Right ventricle myocardium superior (tissue), 1 donor: ENCODE measurements around the gene LMO7. TPM values are rescaled to one million over a fixed set of nuclear protein-coding genes. Genes with fewer than 3 reads are reported as not detected.
A peak's percentile ranks its signal among the peaks of the same experiment; 100 is the strongest.

ENCODE experiments used
- ATAC-seq: fragments of 200-7000 bp; cut with Tn5 transposase; one replicate; pipeline ENCODE4 v1.9.1; 2020; ENCODE audit warnings: mild to moderate bottlenecking; ENCODE audit not compliant: poor library complexity
- DNase-seq: peaks from one replicate; pipeline ENCODE4 v3.0.0-alpha.2; 2020
- intact Hi-C: fragments of 100-400 bp; cut with DNase I; formaldehyde crosslinking; loops from one replicate; pipeline ENCODE4 v1.11.2; 2022
- total RNA-seq: library from RNA; stranded (reverse); fragmentation: NEBNext Ultra II Directional; extraction: Animal tissue kit (Norgen Biotek cat#: 25700); gene quantifications from one replicate; pipeline ENCODE4 v1.2.1, GENCODE V29; 2021
- donor health status: DM: no; HTN: yes; CAD: no; lungs with severe emphysema.

LMO7 gene
- total RNA-seq, 1 donor from 2014 or later: 440 TPM

DNA sequence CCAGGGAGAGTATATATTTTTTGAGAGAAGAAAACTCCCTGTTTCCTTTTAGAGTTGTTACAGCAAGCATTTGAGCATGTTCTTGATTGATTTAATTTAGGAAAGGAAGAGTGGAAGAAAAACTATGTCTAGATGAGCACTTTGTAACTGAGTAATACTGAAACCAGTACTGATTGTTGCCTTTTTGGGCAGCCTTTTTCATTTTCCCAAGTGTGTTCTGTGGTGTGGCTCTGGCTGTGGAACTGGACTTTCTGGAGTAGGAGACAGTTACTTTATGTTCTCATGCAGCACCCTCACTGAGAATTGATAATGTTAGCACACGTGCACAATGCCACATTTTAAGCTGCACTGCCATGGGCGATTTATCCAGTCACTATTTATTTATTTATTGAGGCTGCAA is 211.5 kb downstream of the LMO7 start:
- intact Hi-C loops: no loop called here
- ATAC-seq (no peak), DNase-seq (no peak)

DNA sequence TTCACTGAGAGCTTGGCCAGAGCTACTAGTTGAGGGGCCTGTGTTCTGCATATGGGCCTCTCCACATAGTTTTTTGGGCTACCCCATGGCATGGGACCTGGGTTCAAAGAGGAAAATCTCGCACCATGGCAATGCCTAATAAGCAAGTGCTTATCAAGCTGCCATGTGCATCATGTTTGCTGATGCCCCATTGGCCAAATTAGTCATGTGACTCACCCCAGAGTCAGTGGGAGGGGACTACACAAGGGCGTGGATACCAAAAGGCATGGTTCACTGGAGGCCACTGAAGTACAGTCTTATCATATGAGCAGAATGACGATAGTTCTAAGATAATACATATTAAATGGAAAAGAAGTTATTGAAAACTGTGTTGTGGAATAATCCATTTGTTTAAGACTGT is 214.8 kb downstream of the LMO7 start:
- ATAC-seq (no peak), DNase-seq (no peak)
- intact Hi-C loops: loop anchor here (10.0 kb wide), 1 partner anchor 156 kb away; no protein-coding TSS in a partner anchor

DNA sequence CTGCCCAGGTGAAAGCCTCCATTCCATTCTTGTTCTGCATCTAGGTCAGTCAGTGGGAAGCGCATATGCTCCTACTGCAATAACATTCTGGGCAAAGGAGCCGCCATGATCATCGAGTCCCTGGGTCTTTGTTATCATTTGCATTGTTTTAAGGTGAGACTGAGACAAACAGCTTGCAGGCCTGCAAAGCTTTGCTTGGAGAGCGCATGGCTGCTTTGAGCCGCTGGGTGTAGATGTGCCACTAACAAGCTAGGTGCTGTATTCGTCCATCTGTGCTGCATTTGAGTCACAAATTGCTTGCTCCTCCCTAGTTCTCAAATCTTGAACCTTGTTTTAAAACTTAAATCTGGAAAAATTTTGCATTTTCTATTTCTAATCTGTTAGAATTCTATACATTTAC is 219.1 kb downstream of the LMO7 start:
- ATAC-seq (no peak), DNase-seq (no peak)
- intact Hi-C loops: loop anchor here (10.0 kb wide), 1 partner anchor 160 kb away; no protein-coding TSS in a partner anchor

DNA sequence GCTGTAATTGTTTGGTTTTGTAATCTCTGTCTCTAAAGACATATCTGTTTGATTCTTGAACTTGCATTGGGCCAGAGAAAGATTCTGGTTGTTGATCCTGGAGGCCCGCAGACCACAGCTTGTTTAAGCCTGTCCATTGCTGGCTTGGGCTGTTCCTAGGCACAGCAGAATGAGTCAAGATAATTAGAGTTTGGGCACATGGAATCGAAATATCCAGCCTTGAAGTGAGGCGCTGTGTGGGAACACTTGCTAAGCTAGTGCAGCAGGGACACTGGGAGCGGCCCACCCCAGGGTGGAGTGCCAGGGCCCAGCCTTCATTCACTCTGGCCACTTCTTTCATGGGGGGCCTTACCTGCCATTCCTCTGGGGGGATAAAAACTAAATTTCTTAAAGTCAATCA is 219.7 kb downstream of the LMO7 start:
- ATAC-seq (no peak), DNase-seq (no peak)
- intact Hi-C loops: loop anchor here (10.0 kb wide), 1 partner anchor 161 kb away; no protein-coding TSS in a partner anchor

DNA sequence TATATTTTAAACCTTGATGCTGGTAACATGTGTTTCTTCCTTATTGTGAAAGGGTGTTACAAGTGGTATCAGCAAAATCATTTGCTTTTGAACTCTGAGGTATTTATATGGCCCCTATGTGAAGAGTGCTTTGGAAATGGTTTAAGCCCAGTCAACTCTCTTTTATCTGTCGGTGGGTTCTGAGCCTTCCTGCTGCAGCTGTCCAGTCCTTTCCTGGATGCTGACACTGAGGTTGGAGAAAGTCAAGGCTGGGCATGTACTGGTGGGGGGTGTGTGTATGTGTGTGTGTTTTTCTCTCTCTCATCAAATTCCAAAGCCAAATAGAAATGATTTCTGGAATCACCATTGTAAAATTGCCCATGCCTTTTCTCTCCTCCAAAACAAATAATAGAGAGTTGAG is 221.2 kb downstream of the LMO7 start:
- no peak for ATAC-seq
- DNase-seq: no peak
- intact Hi-C loops: loop anchor here (10.0 kb wide), 1 partner anchor 162 kb away; no protein-coding TSS in a partner anchor

DNA sequence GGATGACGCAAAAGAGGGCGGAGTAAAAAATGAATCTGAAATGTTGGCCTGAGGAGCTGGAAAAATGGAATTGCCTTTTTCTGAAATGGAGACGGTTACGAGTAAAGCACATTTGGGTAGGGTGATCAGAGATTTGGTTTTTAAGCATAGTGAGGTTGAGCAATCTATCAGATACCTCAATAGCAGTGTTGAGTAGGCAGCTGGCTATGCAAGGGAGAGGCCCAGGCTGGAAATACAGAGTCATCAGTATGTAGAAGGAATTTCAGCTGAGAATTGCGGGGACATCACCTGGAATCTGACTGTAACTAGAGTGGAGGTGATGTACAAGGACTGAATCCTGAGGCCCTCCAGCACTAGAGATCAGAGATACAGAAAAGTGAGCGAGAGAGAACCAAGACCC is 224.8 kb downstream of the LMO7 start:
- intact Hi-C loops: no loop called here
- ATAC-seq (peak; percentile 4), DNase-seq (no peak)

DNA sequence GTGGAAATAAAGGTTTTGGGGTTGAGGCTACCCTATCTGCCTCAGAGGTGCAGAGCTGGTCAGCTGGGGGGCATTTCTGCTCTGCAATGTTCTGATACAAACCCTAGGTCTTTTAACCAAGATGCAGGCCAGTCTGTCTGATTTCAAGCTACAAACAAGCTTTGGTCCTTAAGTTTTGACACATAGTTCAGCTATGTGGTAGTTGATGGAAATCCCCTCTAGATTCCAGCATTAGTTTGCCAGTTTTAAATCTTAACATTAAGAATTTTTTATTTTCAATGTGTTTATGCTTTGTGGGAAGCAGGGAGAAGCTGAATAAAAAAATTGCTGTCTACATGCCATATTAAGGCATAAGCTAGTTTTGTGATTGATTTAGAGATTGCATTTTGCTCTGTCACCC is 225.7 kb downstream of the LMO7 start:
- ATAC-seq (no peak), DNase-seq (no peak)
- intact Hi-C loops: no loop called here

DNA sequence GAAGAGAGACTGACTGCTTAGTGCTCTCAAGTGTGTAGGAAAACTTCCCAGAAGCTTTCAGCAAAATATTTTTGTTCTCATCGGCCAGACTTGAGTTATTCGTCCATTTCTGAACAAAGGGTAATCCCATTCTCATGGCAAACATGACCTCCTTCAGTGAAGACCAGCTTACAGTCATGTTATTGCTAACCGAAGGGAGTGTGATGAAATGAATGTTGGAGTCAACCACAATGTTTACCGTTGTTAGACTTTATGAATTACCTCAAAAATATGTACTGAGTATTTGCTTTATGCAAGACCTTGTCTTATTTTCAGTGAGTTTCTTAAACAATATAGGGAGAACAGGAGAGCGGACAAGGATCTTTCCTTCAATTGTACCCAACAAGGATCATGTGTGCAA is 228.6 kb downstream of the LMO7 start:
- intact Hi-C loops: no loop called here
- no peak for ATAC-seq

DNA sequence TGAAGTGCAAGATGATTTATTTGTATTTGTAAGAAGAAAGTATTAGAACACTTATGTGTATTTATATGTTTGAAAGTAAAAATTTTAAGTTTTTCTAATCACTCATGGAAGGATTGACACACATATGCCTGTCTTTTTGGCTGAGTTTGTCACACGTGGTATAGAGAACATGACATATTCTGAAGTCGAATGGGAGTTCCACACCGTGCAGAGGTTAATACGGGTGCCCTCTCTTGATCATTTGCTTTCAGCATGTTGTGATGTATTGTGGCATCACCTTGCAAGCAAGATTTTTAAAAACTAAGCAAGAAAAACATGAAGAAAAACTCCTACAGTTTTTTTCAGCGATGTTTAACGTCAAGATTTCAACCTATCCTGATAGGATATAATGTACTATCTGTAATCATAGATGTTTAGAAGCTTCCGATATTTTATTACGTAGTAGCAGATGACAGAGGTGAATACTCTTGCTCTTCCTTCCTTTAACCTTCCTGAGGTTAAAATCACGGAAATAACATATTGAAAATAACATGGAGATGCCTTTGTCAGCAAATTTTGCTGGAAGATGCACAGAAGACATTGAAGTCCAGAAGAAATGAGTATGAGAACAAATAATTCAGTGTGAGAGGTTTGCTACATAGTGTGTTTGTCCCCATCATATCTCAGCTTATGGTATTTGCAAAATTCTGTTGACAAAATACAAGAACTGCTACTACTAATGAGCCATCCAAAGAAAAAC is 231.4 kb downstream of the LMO7 start:
- no peak for DNase-seq
- intact Hi-C loops: no loop called here
- no peak for ATAC-seq

More for the DNA sequence above, 228.6 kb downstream of the LMO7 start:
- DNase-seq: no peak

DNA sequence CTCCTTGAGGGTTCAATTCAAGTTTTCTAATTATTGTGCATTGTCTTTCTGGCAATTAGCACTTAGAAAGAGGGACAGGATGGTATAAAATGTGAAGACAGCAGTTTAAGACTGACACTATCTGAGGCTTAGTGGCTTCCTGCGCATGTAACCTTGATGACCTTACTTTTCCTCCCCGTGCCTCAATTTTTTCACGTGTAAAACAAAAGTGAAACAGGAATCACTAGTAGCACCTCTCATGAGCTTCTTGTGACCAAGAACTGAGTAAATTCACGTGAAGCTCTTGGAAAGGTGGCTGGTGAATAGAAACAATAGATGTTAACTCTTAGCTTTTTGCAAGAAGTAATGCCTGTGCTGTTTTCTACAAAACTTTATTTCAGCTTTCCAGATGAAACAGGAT is 233.9 kb downstream of the LMO7 start:
- ATAC-seq (no peak), DNase-seq (no peak)
- intact Hi-C loops: loop anchor here (5.0 to 10.0 kb wide), 2 partner anchors 145 to 1032 kb away; no protein-coding TSS in a partner anchor

DNA sequence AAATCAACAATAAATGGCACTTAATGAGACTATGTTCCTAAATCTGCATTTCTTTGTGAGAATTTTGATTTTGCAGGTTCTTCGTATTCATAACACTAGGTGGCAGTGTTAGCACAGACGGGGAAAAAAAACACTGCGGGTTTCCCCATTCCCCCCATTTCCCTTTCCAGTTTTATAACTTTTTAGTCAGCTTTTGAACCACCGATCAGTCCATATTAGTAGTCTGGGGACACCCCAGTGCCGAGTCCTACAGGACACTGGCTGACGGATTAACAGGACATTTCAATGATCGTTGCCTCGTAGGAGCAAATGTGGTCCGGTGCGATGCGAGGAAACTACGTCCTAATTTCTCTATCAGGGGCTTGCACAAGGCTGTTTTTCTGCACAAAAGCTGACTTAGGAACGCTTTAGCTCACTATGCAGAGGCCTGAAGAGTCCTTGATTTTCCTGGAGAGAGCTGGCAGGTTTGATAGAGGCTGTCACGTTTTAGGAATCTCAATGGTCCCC is 234.3 kb downstream of the LMO7 start:
- peak; percentile 44 for ATAC-seq

DNA sequence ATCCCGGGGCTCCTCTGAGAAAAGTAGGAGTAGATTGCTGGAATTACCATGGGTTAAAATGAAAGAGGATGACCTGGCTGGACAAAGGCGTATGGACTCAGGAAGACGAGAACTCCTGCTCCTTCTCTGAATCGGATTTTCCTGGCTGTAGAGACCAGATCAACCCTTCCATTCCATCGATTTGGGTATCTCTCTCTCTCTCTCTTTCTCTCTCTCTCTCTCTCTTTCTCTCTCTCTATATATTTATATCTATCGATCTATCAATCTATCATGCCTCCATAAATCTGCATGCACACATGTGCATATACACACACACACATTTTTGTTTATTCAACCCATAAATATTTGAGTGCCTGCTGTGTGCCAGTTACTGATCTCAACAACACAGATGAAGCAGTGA is 234.9 kb downstream of the LMO7 start:
- intact Hi-C loops: loop anchor here (5.0 to 10.0 kb wide), 2 partner anchors 144 to 1031 kb away; no protein-coding TSS in a partner anchor
- DNase-seq (no peak), ATAC-seq (no peak)

More for the DNA sequence above, 234.3 kb downstream of the LMO7 start:
- intact Hi-C loops: loop anchor here (5.0 to 10.0 kb wide), 2 partner anchors 144 to 1032 kb away; no protein-coding TSS in a partner anchor
- no peak for DNase-seq

DNA sequence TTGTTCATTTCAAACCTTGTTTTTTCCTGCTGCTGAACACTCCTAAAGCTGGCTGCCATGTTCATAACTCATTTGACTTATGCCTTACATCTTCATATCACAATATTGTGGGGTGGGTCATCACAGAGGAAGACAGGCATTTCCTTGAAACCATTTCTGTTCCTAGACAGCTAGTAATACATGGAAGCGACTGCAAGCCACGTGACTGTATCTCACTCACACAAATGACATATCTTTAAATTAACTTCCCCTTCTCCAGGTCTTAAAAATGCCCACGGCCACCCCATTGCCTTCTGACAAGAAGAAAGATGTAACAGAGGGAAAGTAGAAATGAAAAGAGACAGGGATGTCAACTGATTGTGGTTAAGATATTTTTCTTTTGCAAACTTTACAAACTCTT is 236.8 kb downstream of the LMO7 start:
- intact Hi-C loops: loop anchor here (5.0 to 10.0 kb wide), 2 partner anchors 142 to 1029 kb away; no protein-coding TSS in a partner anchor
- ATAC-seq (no peak), DNase-seq (no peak)

DNA sequence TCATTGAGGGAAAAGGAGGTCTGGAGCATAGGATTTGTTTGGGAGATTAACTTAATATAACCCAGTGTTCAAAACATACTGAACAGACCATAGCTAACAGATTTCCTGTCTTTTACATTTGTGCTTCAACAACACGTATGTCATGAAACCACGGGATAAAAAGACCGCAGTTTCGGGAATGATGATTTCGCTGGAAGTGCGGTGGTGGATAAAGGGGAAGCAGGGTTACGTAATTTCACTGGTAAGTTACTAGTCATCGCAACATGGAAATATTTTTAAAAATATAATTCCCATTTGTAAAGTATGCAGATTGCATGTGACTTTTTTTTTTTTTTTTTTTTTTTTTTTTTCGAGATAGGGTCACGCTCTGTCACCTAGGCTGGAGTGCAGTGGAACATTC is 237.4 kb downstream of the LMO7 start:
- ATAC-seq: no peak
- DNase-seq: no peak
- intact Hi-C loops: loop anchor here (5.0 to 10.0 kb wide), 2 partner anchors 141 to 1029 kb away; no protein-coding TSS in a partner anchor

DNA sequence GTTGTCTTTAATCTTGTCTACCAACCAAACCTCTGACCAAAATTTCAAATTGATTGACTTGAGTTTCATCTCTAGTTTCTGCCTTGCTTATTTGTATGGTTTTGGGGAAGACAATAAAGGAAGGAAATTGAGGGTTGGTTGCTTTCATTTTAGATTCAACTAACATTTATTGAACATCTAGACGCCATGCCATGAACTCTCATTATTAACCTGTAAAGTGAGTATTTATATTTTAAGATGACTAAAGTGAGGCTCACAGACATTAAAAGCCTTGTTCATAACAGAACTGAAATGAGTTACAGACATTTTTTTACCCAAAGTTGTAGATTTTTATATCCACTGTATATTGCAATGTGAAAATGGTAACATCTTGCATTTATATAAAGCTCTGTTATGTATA is 239.3 kb downstream of the LMO7 start:
- DNase-seq: no peak
- ATAC-seq: no peak
- intact Hi-C loops: loop anchor here (2.0 to 10.0 kb wide), 2 partner anchors 139 to 597 kb away; no protein-coding TSS in a partner anchor

DNA sequence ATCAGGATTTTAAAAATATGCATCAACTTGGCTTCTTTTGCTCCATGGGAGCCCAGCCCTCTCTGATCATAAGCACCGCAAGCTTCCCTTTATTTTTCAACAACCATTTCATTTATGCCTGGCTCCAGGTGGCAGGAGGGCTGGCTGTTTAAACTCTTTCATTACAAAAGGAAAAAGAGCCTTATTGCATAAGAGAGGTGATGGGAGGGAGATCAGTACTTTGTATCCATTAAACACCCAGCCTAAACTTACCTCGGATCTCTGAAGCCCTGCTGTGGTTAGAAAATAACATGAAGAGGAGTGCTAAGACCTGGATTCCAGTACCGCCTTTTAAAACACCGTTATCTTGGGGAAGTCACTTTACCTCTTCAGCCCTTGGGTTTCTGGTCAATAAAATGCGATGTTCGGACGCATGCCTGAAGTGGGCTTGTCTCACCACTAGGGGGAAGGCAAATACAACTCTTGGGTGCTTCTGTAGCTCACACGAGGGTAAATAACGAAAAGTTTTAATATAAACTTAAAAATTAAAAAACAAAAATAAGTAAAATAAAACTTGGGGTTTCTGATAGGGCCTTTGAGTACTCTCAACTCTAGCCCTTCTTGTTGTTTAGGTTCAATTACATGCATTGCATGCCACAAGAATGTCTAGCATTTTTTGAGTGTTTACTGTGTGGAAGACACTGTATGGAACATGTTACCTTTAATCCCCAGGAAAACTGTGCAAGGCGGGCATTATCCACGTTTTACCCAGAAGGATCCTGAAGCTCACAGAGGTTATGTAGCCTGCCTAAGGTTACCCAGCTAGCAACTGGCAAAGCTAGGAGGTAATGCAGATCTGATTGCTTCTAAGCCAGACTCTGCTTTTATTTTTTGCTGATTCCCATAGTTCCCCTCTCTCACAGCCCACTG is 240.3 kb downstream of the LMO7 start:
- peak; percentile 97 for ATAC-seq
- intact Hi-C loops: loop anchor here (10.0 kb wide), 1 partner anchor 138 kb away; no protein-coding TSS in a partner anchor
- DNase-seq: peak; percentile 43

DNA sequence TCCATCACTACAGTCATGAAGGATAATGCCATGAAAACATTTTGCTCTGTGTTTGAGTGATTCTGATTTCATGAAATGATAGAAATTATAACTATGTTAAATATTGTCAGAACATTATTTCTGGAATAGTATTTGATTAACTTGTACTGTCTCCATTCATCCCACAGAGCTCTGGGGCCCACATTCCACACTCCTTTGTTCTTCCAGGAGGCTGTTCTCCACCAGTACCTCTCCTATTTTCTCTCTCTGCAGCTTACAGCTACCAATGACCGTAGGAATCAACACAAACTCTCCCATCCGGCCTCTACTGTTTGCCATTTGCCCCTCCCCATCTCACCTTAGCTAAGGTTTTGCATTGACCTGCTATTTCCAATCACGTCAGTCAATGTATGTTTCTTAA is 240.9 kb downstream of the LMO7 start:
- DNase-seq (no peak), ATAC-seq (no peak)
- intact Hi-C loops: loop anchor here (10.0 kb wide), 1 partner anchor 138 kb away; no protein-coding TSS in a partner anchor

DNA sequence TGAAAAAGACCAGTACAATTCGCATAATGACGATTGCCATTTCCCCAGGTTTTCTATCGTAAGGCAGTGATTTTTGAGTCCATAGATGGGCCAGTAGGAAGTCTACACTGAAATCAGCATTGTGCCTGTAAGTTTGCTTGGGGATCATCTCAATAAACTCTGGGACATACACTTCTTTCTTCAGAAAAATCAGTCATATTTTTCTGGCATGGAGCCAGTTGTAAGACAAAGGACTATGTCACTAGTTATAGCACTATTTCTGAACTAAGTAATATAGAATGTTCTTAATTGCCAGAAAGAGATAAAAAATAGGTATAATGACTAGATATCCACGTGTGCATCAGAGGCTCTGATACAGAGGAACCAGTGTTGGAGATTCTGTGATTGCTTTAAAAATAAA is 243.5 kb downstream of the LMO7 start:
- ATAC-seq: no peak

More for the DNA sequence above, 243.5 kb downstream of the LMO7 start:
- no peak for DNase-seq
- intact Hi-C loops: loop anchor here (10.0 kb wide), 1 partner anchor 135 kb away; no protein-coding TSS in a partner anchor
